Measurements from ENCODE around the gene TINCR. TPM values are rescaled to one million over a fixed set of nuclear protein-coding genes. Genes with fewer than 3 reads are reported as not detected.

Gene TINCR
- total RNA-seq, 4 donors from 2014 or later: 173 to 255 (median 185) TPM

- Histone ChIP-seq H3K27ac (no peak overlapping the region), H3K4me1 (peaks cover 3% of the 10 kb centered on the region), H3K4me3 (no peak overlapping the region), H3K27me3 (no peaks in the 10 kb centered on the region), H3K36me3 (peaks cover 100% of the 10 kb centered on the region), H3K9me3 (no peaks in the 10 kb centered on the region)
- WGBS: 94% methylated on average over 17 of the region's 17 CpGs
- DNase-seq (ENCODE audit: low spot score in 2 of 2): no peak
- no peak for TF ChIP-seq POLR2AphosphoS5 (IDR thresholded peaks at IDR 0.05)
- no peak for TF ChIP-seq EP300 (IDR thresholded peaks at IDR 0.05)
- no peak for TF ChIP-seq POLR2A (IDR thresholded peaks at IDR 0.05)
- no peak for TF ChIP-seq CTCF (IDR thresholded peaks at IDR 0.05)
Measured at GRCh38 chr19:5591476-5591875, 23.7 kb upstream of the TINCR start.

GRCh38 chr19:5590865-5591154 is 23.1 kb upstream of the TINCR start:
- DNase-seq (ENCODE audit: low spot score in 2 of 2): no peak
- Histone ChIP-seq H3K27ac (no peak overlapping the region), H3K4me1 (peaks cover 10% of the 10 kb centered on the region), H3K9me3 (no peaks in the 10 kb centered on the region), H3K36me3 (peaks cover 95% of the 10 kb centered on the region), H3K27me3 (no peaks in the 10 kb centered on the region), H3K4me3 (no peak overlapping the region)
- TF ChIP-seq EP300 (IDR thresholded peaks at IDR 0.05) (no peak), CTCF (IDR thresholded peaks at IDR 0.05) (no peak), POLR2AphosphoS5 (IDR thresholded peaks at IDR 0.05) (no peak), POLR2A (IDR thresholded peaks at IDR 0.05) (no peak)
- 93% methylated on average over 7 of the region's 9 CpGs for WGBS

DNA sequence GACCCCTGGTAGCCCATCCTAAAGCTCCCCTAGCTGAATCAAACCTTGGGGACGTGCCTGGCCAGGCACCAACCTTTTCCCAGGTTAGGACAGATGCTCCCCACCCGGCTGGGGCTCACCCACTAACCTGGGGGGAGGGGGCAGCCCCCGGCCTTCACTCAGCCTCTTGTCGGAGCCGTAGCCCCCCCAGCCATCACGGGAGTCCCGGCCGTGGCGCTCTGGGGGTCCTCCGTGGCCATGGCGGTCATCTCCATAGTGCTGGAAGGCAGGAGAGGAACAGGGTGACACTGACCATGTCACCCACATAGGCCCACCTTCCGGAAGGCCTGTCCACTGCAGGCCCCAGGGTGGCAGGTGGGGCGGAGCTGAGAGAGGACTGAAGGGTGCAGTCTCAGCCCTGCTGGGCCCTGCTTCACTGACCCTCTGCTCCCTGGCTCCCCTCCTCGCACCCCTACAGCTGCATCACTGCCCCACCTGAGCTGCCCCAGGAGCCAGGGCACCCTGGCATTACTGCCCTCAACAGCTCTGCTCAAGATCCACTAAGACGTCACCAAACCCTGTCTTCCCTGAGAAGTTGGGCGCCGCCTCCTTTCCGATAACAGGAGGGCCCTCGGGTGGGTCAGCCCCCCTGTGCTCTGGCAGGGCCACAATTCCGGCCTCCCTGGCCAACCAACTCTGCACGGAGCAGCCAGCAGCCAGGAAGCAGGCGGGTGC is 22.6 kb upstream of the TINCR start:
- DNase-seq (ENCODE audit: low spot score in 2 of 2): no peak
- H3K9me3 ChIP-seq: no peaks in the 10 kb centered on the region
- TF ChIP-seq POLR2AphosphoS5 (IDR thresholded peaks at IDR 0.05) (no peak), CTCF (IDR thresholded peaks at IDR 0.05) (no peak), POLR2A (IDR thresholded peaks at IDR 0.05) (no peak), EP300 (IDR thresholded peaks at IDR 0.05) (no peak)
- no peak overlapping the region for H3K27ac ChIP-seq
- H3K27me3 ChIP-seq: no peaks in the 10 kb centered on the region
- no peak overlapping the region for H3K4me3 ChIP-seq
- H3K4me1 ChIP-seq: peaks cover 15% of the 10 kb centered on the region
- WGBS: 93% methylated on average over 14 of the region's 22 CpGs
- peaks cover 90% of the 10 kb centered on the region for H3K36me3 ChIP-seq

GRCh38 chr19:5588906-5589676 is 21.3 kb upstream of the TINCR start:
- Histone ChIP-seq H3K4me1 (peaks cover 18% of the 10 kb centered on the region), H3K36me3 (peaks cover 77% of the 10 kb centered on the region), H3K9me3 (no peaks in the 10 kb centered on the region), H3K27ac (no peak overlapping the region), H3K27me3 (no peaks in the 10 kb centered on the region), H3K4me3 (no peak overlapping the region)
- TF ChIP-seq CTCF (IDR thresholded peaks at IDR 0.05) (no peak), POLR2AphosphoS5 (IDR thresholded peaks at IDR 0.05) (no peak), EP300 (IDR thresholded peaks at IDR 0.05) (no peak), POLR2A (IDR thresholded peaks at IDR 0.05) (no peak)
- DNase-seq (ENCODE audit: low spot score in 2 of 2): no peak
- WGBS: 77% methylated on average over 3 of the region's 30 CpGs

- Histone ChIP-seq H3K27me3 (no peaks in the 10 kb centered on the region), H3K36me3 (peaks cover 74% of the 10 kb centered on the region), H3K27ac (no peak overlapping the region), H3K4me1 (peaks cover 18% of the 10 kb centered on the region), H3K4me3 (no peak overlapping the region), H3K9me3 (no peaks in the 10 kb centered on the region)
- WGBS: 70% methylated on average over 10 of the region's 10 CpGs
- DNase-seq (ENCODE audit: low spot score in 2 of 2): no peak
- no peak for TF ChIP-seq POLR2A (IDR thresholded peaks at IDR 0.05)
- TF ChIP-seq POLR2AphosphoS5 (IDR thresholded peaks at IDR 0.05): no peak
- TF ChIP-seq CTCF (IDR thresholded peaks at IDR 0.05): no peak
- TF ChIP-seq EP300 (IDR thresholded peaks at IDR 0.05): no peak
Measured at GRCh38 chr19:5588441-5588840, 20.7 kb upstream of the TINCR start.

Measured in suprapubic skin (tissue), 4 donors.